ENCODE data around the gene MYZAP. TPM values are rescaled to one million over a fixed set of nuclear protein-coding genes. Genes with fewer than 3 reads are reported as not detected.

MYZAP gene
- total RNA-seq, 1 donor from 2014 or later: 0.28 TPM

DNA sequence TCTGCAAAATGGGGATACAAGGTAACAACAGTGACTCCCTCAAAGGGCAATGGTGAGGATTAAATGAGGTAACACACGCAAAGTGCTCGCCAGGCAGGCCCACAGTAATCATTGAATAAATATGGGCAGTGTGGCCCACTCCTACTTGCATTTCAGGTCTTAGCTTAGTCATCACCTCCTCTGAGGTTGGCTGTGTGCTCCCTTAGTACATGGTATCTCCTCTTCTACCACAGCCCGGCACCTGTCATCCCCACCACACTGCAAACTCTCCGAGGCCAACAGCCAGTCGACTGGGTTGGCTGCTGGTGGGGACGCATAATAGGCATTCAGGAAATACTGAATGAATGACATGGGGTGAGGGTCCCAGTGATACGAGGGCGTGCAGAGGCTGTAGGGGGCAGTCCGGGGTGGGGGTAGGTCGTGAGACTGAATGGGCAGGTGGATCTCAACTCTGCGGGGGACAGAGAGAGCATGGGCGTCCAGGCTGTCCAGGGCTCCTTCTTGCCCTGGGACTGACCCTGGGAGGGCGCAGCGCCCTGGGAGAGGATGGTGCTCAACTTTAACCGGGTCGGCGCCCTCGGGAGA lies 375 bp upstream of the MYZAP start:
- H3K27ac Mint-ChIP-seq (ENCODE audit: unreplicated experiment): no peak overlapping the region
- peaks cover 3% of the 10 kb centered on the region for H3K9me3 Mint-ChIP-seq
- no peaks in the 10 kb centered on the region for H3K4me1 Mint-ChIP-seq

DNA sequence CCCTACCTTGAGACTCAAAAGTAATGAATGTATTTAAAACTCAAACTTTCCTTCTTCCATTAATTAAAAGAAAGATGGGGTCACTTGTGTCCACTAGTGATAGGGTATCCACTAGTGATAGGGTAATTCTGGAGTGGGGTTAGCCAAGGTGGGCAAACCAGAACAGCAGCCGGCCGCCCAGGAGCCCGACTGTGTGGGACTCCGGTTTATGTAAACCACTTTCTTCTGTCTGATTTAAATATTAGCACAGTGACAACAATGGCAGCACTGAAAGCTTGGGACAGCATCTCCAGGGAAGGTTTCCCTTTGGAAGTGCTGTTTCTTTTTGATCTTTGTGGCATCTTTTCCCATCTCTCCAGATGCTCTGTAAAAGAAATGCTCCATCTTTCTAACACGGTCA lies 722 bp downstream of the MYZAP start:
- Mint-ChIP-seq H3K27me3 (ENCODE audit: low read depth) (peaks cover 63% of the 10 kb centered on the region), H3K4me3 (peak overlapping the region; percentile 70), H3K4me1 (no peaks in the 10 kb centered on the region), H3K36me3 (ENCODE audit: low read depth) (no peaks in the 10 kb centered on the region), H3K27ac (ENCODE audit: unreplicated experiment) (no peak overlapping the region), H3K9me3 (peaks cover 3% of the 10 kb centered on the region)
- TF ChIP-seq, protein P1, sequence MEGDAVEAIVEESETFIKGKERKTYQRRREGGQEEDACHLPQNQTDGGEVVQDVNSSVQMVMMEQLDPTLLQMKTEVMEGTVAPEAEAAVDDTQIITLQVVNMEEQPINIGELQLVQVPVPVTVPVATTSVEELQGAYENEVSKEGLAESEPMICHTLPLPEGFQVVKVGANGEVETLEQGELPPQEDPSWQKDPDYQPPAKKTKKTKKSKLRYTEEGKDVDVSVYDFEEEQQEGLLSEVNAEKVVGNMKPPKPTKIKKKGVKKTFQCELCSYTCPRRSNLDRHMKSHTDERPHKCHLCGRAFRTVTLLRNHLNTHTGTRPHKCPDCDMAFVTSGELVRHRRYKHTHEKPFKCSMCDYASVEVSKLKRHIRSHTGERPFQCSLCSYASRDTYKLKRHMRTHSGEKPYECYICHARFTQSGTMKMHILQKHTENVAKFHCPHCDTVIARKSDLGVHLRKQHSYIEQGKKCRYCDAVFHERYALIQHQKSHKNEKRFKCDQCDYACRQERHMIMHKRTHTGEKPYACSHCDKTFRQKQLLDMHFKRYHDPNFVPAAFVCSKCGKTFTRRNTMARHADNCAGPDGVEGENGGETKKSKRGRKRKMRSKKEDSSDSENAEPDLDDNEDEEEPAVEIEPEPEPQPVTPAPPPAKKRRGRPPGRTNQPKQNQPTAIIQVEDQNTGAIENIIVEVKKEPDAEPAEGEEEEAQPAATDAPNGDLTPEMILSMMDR (conservative IDR thresholded peaks at IDR 0.05): no peak
- DNase-seq (ENCODE audit: low read depth, low spot score): no peak

More for the DNA sequence above, 375 bp upstream of the MYZAP start:
- DNase-seq (ENCODE audit: low read depth, low spot score): no peak
- Mint-ChIP-seq H3K36me3 (ENCODE audit: low read depth) (no peaks in the 10 kb centered on the region), H3K27me3 (ENCODE audit: low read depth) (peaks cover 65% of the 10 kb centered on the region), H3K4me3 (peak overlapping the region; percentile 71)
- TF ChIP-seq, protein P1 (conservative IDR thresholded peaks at IDR 0.05): no peak

DNA sequence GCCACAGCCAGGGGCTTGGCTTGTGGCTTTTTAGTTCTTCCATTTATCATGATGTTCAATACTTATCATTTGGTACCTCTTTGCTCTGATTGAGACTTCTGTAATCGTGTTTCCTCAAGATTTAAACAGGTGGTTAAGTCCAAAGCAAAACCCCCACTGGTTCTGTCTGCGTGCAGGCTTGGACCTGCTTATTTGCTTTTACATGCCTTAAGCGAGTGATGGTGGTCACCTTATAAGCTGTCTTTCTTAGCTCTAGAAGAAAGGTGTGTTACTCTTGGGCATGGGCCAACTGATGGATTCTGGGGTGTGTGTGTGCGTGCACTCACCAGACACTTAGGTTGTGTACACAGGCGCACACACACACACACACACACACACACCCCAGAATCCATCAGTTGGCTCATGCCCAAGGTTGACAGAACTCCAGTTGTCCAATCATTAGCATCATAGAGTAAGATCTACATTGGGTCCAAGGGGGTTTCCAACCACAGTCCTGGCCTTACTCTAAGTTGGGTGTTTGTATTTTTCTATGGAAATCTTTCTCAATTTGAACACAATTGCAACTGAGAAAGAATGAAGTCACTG lies 1.2 kb downstream of the MYZAP start:
- Mint-ChIP-seq H3K36me3 (ENCODE audit: low read depth) (no peaks in the 10 kb centered on the region), H3K27me3 (ENCODE audit: low read depth) (peaks cover 58% of the 10 kb centered on the region), H3K4me1 (no peaks in the 10 kb centered on the region), H3K27ac (ENCODE audit: unreplicated experiment) (no peak overlapping the region), H3K4me3 (peak overlapping the region; percentile 70), H3K9me3 (peaks cover 3% of the 10 kb centered on the region)
- no peak for DNase-seq (ENCODE audit: low read depth, low spot score)
- TF ChIP-seq, protein P1 (conservative IDR thresholded peaks at IDR 0.05): no peak

DNA sequence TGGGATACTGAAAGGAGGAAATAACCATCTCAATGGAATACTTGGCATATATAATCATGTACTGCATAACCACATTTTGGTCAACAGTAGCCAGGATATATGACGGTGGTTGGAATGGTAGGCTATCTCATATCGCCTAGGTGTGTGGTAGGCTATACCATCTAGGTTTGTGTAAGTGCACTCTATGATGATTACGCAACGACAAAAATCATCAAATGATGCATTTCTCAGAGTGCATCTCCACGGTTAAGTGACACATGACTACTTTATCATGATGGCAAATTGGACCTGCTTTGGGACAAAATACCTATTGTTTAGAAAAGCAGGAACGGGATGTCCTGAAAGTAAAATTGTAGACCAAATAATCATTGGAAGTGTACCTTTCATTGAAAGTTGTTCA lies 2.8 kb downstream of the MYZAP start:
- peaks cover 3% of the 10 kb centered on the region for H3K9me3 Mint-ChIP-seq

DNA sequence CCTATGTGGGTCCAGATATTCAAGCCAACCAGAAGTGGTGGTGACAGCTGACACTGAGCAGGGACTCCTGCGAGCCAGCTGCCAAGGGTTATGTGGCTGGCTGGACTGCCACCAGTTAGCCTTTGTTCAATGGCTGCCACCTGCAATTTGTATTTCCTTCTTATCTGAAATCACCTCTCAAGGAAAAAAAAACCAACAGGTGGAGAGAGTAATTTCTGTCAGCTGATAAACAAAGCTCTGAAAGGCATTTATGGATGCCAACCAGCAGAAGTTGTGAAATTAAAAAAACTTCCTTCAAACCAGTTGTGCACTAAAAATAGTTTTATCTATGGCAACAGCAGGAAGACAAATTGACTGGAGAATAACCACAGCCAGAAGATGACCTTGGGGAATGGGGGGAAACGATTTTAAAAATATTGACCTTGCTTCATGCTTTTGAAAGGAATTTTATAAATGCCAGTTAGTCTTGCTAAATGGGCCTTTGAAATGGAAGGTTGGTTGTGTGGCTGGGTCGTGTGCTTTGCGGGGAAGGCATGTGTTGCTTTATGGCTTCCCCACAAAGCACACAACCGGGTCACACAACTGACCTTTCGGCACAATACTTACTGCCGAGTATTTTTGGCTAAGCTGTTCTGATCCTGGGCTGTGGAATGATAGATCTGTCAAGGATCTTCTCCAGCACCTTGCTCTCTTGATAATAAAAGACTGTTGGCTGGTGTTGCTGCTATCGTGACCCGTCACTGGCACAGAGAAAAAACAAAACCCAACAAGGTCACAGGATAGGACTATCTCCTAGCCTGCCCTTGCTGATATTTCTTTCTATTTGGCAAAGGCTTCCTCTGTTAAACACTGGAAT lies 3.5 kb downstream of the MYZAP start:
- Mint-ChIP-seq H3K4me1 (no peaks in the 10 kb centered on the region), H3K27ac (ENCODE audit: unreplicated experiment) (no peak overlapping the region), H3K36me3 (ENCODE audit: low read depth) (no peaks in the 10 kb centered on the region), H3K27me3 (ENCODE audit: low read depth) (peaks cover 48% of the 10 kb centered on the region), H3K4me3 (no peak overlapping the region), H3K9me3 (peaks cover 3% of the 10 kb centered on the region)
- no peak for DNase-seq (ENCODE audit: low read depth, low spot score)
- TF ChIP-seq, protein P1 (conservative IDR thresholded peaks at IDR 0.05): no peak

More for the DNA sequence above, 2.8 kb downstream of the MYZAP start:
- TF ChIP-seq, protein P1 (conservative IDR thresholded peaks at IDR 0.05): no peak
- Mint-ChIP-seq H3K36me3 (ENCODE audit: low read depth) (no peaks in the 10 kb centered on the region), H3K27me3 (ENCODE audit: low read depth) (peaks cover 53% of the 10 kb centered on the region), H3K27ac (ENCODE audit: unreplicated experiment) (no peak overlapping the region), H3K4me3 (no peak overlapping the region), H3K4me1 (no peaks in the 10 kb centered on the region)
- no peak for DNase-seq (ENCODE audit: low read depth, low spot score)

All from neural crest cell (in vitro differentiated cells).